Cardiac muscle cell (in vitro differentiated cells and primary cell): ENCODE results near the gene STRIP2. TPM values are rescaled to one million over a fixed set of nuclear protein-coding genes. Genes with fewer than 3 reads are reported as not detected.
A peak's percentile ranks its signal among the peaks of the same experiment; 100 is the strongest.

Experiments
- DNase-seq, 2 donors: peaks; one replicate each; pipeline versions ENCODE4 v3.0.0 to v3.0.0-alpha.2; 2010 to 2017; ENCODE audit warnings: low read depth in 1 of 2, low spot score in 1 of 2
- H3K27ac ChIP-seq: fragments of 200-600 bp; sonication (generic); 2 replicates; pipeline ENCODE4 v1.5.1; 2016
- H3K27me3 ChIP-seq: fragments of 200-600 bp; sonication (generic); 2 replicates; pipeline ENCODE4 v1.6.0; 2016; ENCODE audit warnings: control low read depth
- H3K36me3 ChIP-seq: fragments of 200-600 bp; sonication (generic); 2 replicates; pipeline ENCODE4 v1.5.1; 2016; ENCODE audit warnings: control low read depth
- H3K4me1 ChIP-seq: fragments of 200-600 bp; sonication (generic); 2 replicates; pipeline ENCODE4 v1.8.1; 2017; ENCODE audit warnings: low read depth, mild to moderate bottlenecking, mixed run types
- H3K4me3 ChIP-seq: fragments of 200-600 bp; sonication (generic); 2 replicates; pipeline ENCODE4 v1.5.1; 2016; ENCODE audit warnings: mild to moderate bottlenecking
- H3K9me3 ChIP-seq: fragments of 200-600 bp; sonication (generic); 2 replicates; pipeline ENCODE4 v1.5.1; 2017; ENCODE audit warnings: low read depth, mild to moderate bottlenecking, control low read depth
- CTCF ChIP-seq: IDR thresholded peaks from 2 replicates; pipeline ENCODE4 v1.5.1; 2012; ENCODE audit warnings: low read depth, mild to moderate bottlenecking, low read length
- polyA plus RNA-seq: library from polyadenylated mRNA; unstranded; fragments of >200 nt; fragmentation: Nextera tagmentation; extraction: Ambion mirVana; gene quantifications from 2 replicates; pipeline ENCODE4 v1.2.1, GENCODE V29; 2016
- total RNA-seq: library from RNA; depleted of rRNA; stranded (reverse); fragments of >200 nt; gene quantifications from 2 replicates; pipeline ENCODE4 v1.2.3, GENCODE V29; 2016

The STRIP2 gene
- total and polyA plus RNA-seq, 2 experiments from 2014 or later, result 22.0 to 23.5 TPM

- DNase-seq, result no peak
- H3K27me3 ChIP-seq, result no peaks in the 10 kb centered on the region
- no peak overlapping the region for H3K4me3 ChIP-seq
- H3K27ac ChIP-seq, result no peak overlapping the region
- H3K36me3 ChIP-seq, result peaks cover 68% of the 10 kb centered on the region
- TF ChIP-seq CTCF, result no peak
- H3K9me3 ChIP-seq, result no peaks in the 10 kb centered on the region
- no peaks in the 10 kb centered on the region for H3K4me1 ChIP-seq
These were observed 28.2 kb downstream of the STRIP2 start for GRCh38 chr7:129462420-129462819.

GRCh38 chr7:129464194-129464593 is 30.0 kb downstream of the STRIP2 start:
- no peak for TF ChIP-seq CTCF
- Histone ChIP-seq H3K27ac (no peak overlapping the region), H3K36me3 (peaks cover 62% of the 10 kb centered on the region), H3K4me3 (no peak overlapping the region), H3K4me1 (no peaks in the 10 kb centered on the region), H3K9me3 (no peaks in the 10 kb centered on the region), H3K27me3 (no peaks in the 10 kb centered on the region)
- no peak for DNase-seq

- no peak overlapping the region for H3K4me3 ChIP-seq
- DNase-seq, result no peak
- no peaks in the 10 kb centered on the region for H3K27me3 ChIP-seq
- peaks cover 59% of the 10 kb centered on the region for H3K36me3 ChIP-seq
- no peak for TF ChIP-seq CTCF
- no peaks in the 10 kb centered on the region for H3K9me3 ChIP-seq
- no peak overlapping the region for H3K27ac ChIP-seq
- H3K4me1 ChIP-seq, result no peaks in the 10 kb centered on the region
These were observed 30.8 kb downstream of the STRIP2 start for GRCh38 chr7:129465080-129465479.

GRCh38 chr7:129466796-129467195 is 32.6 kb downstream of the STRIP2 start:
- no peaks in the 10 kb centered on the region for H3K4me1 ChIP-seq
- no peaks in the 10 kb centered on the region for H3K27me3 ChIP-seq
- peaks cover 46% of the 10 kb centered on the region for H3K36me3 ChIP-seq
- no peaks in the 10 kb centered on the region for H3K9me3 ChIP-seq
- no peak overlapping the region for H3K4me3 ChIP-seq
- TF ChIP-seq CTCF, result no peak
- H3K27ac ChIP-seq, result no peak overlapping the region
- no peak for DNase-seq

- Histone ChIP-seq H3K36me3 (peaks cover 38% of the 10 kb centered on the region), H3K9me3 (no peaks in the 10 kb centered on the region), H3K27ac (no peak overlapping the region), H3K27me3 (no peaks in the 10 kb centered on the region), H3K4me3 (no peak overlapping the region), H3K4me1 (no peaks in the 10 kb centered on the region)
- DNase-seq, result peak in 1 of 2 donors; percentile 77
- TF ChIP-seq CTCF, result no peak
These were observed 33.9 kb downstream of the STRIP2 start for GRCh38 chr7:129468087-129468486.

- no peak overlapping the region for H3K27ac ChIP-seq
- H3K9me3 ChIP-seq, result no peaks in the 10 kb centered on the region
- H3K4me1 ChIP-seq, result no peaks in the 10 kb centered on the region
- H3K36me3 ChIP-seq, result peaks cover 37% of the 10 kb centered on the region
- TF ChIP-seq CTCF, result no peak
- no peak for DNase-seq
- no peak overlapping the region for H3K4me3 ChIP-seq
- no peaks in the 10 kb centered on the region for H3K27me3 ChIP-seq
These were observed 34.3 kb downstream of the STRIP2 start for GRCh38 chr7:129468547-129468946.
